ENCODE results near the gene BORCS5. TPM values are rescaled to one million over a fixed set of nuclear protein-coding genes. Genes with fewer than 3 reads are reported as not detected.

Gene BORCS5
- total and polyA plus RNA-seq, 5 donors from 2014 or later, result 25.0 to 39.2 (median 36.2) TPM

GRCh38 chr12:12327802-12328201 lies 29.1 kb upstream of the BORCS5 start:
- H3K27me3 ChIP-seq (ENCODE audit: control insufficient read depth, insufficient read depth, low read length), result no peaks in the 10 kb centered on the region
- H3K4me3 Mint-ChIP-seq, result no peak overlapping the region
- no peaks in the 10 kb centered on the region for H3K36me3 Mint-ChIP-seq
- peak in 2 of 3 donors; percentile 61 to 81 for DNase-seq
- H3K9me3 ChIP-seq (ENCODE audit: control insufficient read depth in 2 of 2, low read length in 2 of 2), result no peaks in the 10 kb centered on the region
- H3K9me3 Mint-ChIP-seq, result no peaks in the 10 kb centered on the region
- H3K27ac Mint-ChIP-seq, result peak overlapping the region in 2 of 3 donors; percentile 44 to 75
- H3K27ac ChIP-seq (ENCODE audit: insufficient read depth, low read length, poor library complexity, severe bottlenecking), result no peak overlapping the region
- H3K4me1 Mint-ChIP-seq, result peaks cover 4 to 9% (median 7%) of the 10 kb centered on the region in 4 donors
- peaks cover 10% of the 10 kb centered on the region for H3K4me1 ChIP-seq (ENCODE audit: control insufficient read depth, insufficient read depth, low read length, poor library complexity, severe bottlenecking)
- peaks cover 14% of the 10 kb centered on the region for H3K27me3 Mint-ChIP-seq
- H3K36me3 ChIP-seq (ENCODE audit: control insufficient read depth, insufficient read depth, low read length), result no peaks in the 10 kb centered on the region
- peak; percentile 74 to 76 for ATAC-seq (ENCODE audit: low read depth in 2 of 2)
- no peak overlapping the region for H3K4me3 ChIP-seq (ENCODE audit: low read depth, low read length)

GRCh38 chr12:12331244-12331771 lies 25.6 kb upstream of the BORCS5 start:
- Histone ChIP-seq H3K27ac (ENCODE audit: insufficient read depth, low read length, poor library complexity, severe bottlenecking) (no peak overlapping the region), H3K36me3 (ENCODE audit: control insufficient read depth, insufficient read depth, low read length) (no peaks in the 10 kb centered on the region), H3K9me3 (ENCODE audit: control insufficient read depth in 2 of 2, low read length in 2 of 2) (no peaks in the 10 kb centered on the region), H3K4me1 (ENCODE audit: control insufficient read depth, insufficient read depth, low read length, poor library complexity, severe bottlenecking) (peaks cover 10% of the 10 kb centered on the region), H3K27me3 (ENCODE audit: control insufficient read depth, insufficient read depth, low read length) (no peaks in the 10 kb centered on the region), H3K4me3 (ENCODE audit: low read depth, low read length) (no peak overlapping the region)
- Mint-ChIP-seq H3K36me3 (no peaks in the 10 kb centered on the region), H3K27me3 (peaks cover 22% of the 10 kb centered on the region), H3K27ac (peak overlapping the region in 1 of 3 donors; percentile 49), H3K4me3 (no peak overlapping the region), H3K9me3 (no peaks in the 10 kb centered on the region), H3K4me1 (peaks cover 12 to 23% (median 18%) of the 10 kb centered on the region in 4 donors)
- DNase-seq, result no peak
- no peak for ATAC-seq (ENCODE audit: low read depth in 2 of 2)

DNA sequence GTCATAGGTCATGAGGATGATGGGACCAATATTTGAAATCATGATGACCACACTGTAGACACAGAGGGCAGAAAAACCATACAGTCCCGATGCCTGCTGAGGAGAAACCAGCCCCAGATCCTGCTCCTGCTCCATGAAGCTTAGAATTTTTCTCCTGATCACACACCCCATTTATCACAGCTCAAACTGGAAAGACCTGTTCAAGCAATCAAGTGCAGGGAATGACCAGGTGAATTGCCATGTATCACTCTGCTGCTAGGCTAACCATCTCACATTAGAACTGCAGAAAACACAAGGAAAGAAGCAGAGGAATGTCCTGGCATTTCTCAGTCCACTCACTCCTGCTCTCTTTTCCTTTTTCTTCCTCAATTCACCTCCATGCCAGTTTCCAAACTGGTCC lies 25.0 kb upstream of the BORCS5 start:
- no peak for DNase-seq
- H3K27me3 ChIP-seq (ENCODE audit: control insufficient read depth, insufficient read depth, low read length), result no peaks in the 10 kb centered on the region
- peaks cover 10% of the 10 kb centered on the region for H3K4me1 ChIP-seq (ENCODE audit: control insufficient read depth, insufficient read depth, low read length, poor library complexity, severe bottlenecking)
- Mint-ChIP-seq H3K27me3 (peaks cover 22% of the 10 kb centered on the region), H3K27ac (no peak overlapping the region), H3K4me1 (peaks cover 12 to 23% (median 18%) of the 10 kb centered on the region in 4 donors), H3K4me3 (no peak overlapping the region), H3K9me3 (no peaks in the 10 kb centered on the region), H3K36me3 (no peaks in the 10 kb centered on the region)
- ATAC-seq (ENCODE audit: low read depth in 2 of 2), result no peak
- no peaks in the 10 kb centered on the region for H3K36me3 ChIP-seq (ENCODE audit: control insufficient read depth, insufficient read depth, low read length)
- no peaks in the 10 kb centered on the region for H3K9me3 ChIP-seq (ENCODE audit: control insufficient read depth in 2 of 2, low read length in 2 of 2)
- H3K27ac ChIP-seq (ENCODE audit: insufficient read depth, low read length, poor library complexity, severe bottlenecking), result no peak overlapping the region
- H3K4me3 ChIP-seq (ENCODE audit: low read depth, low read length), result no peak overlapping the region

GRCh38 chr12:12333407-12334366 lies 23.2 kb upstream of the BORCS5 start:
- H3K4me3 Mint-ChIP-seq, result no peak overlapping the region

GRCh38 chr12:12334367-12335040 lies 22.4 kb upstream of the BORCS5 start:
- Mint-ChIP-seq H3K4me3 (peak overlapping the region in 1 of 4 donors; percentile 38), H3K27ac (peak overlapping the region in 2 of 3 donors; percentile 31 to 52), H3K9me3 (peaks cover 0 to 1% (median 0%) of the 10 kb centered on the region in 7 donors), H3K27me3 (peaks cover 22% of the 10 kb centered on the region), H3K4me1 (peaks cover 9 to 19% (median 12%) of the 10 kb centered on the region in 4 donors), H3K36me3 (no peaks in the 10 kb centered on the region)
- Histone ChIP-seq H3K4me3 (ENCODE audit: low read depth, low read length) (no peak overlapping the region), H3K36me3 (ENCODE audit: control insufficient read depth, insufficient read depth, low read length) (no peaks in the 10 kb centered on the region), H3K9me3 (ENCODE audit: control insufficient read depth in 2 of 2, low read length in 2 of 2) (no peaks in the 10 kb centered on the region), H3K27me3 (ENCODE audit: control insufficient read depth, insufficient read depth, low read length) (no peaks in the 10 kb centered on the region), H3K4me1 (ENCODE audit: control insufficient read depth, insufficient read depth, low read length, poor library complexity, severe bottlenecking) (no peaks in the 10 kb centered on the region), H3K27ac (ENCODE audit: insufficient read depth, low read length, poor library complexity, severe bottlenecking) (no peak overlapping the region)
- peak; percentile 37 to 77 (median 71) for DNase-seq
- peak; percentile 72 to 74 for ATAC-seq (ENCODE audit: low read depth in 2 of 2)

More at GRCh38 chr12:12333407-12334366, 23.2 kb upstream of the BORCS5 start:
- no peaks in the 10 kb centered on the region for H3K36me3 ChIP-seq (ENCODE audit: control insufficient read depth, insufficient read depth, low read length)
- no peaks in the 10 kb centered on the region for H3K9me3 Mint-ChIP-seq
- H3K4me1 Mint-ChIP-seq, result peaks cover 9 to 19% (median 11%) of the 10 kb centered on the region in 4 donors
- no peak overlapping the region for H3K4me3 ChIP-seq (ENCODE audit: low read depth, low read length)
- H3K27ac ChIP-seq (ENCODE audit: insufficient read depth, low read length, poor library complexity, severe bottlenecking), result no peak overlapping the region
- no peaks in the 10 kb centered on the region for H3K4me1 ChIP-seq (ENCODE audit: control insufficient read depth, insufficient read depth, low read length, poor library complexity, severe bottlenecking)
- no peaks in the 10 kb centered on the region for H3K27me3 ChIP-seq (ENCODE audit: control insufficient read depth, insufficient read depth, low read length)
- H3K9me3 ChIP-seq (ENCODE audit: control insufficient read depth in 2 of 2, low read length in 2 of 2), result no peaks in the 10 kb centered on the region
- H3K27ac Mint-ChIP-seq, result peak overlapping the region in 2 of 3 donors; percentile 31 to 52
- DNase-seq (no peak), ATAC-seq (ENCODE audit: low read depth in 2 of 2) (no peak)
- no peaks in the 10 kb centered on the region for H3K36me3 Mint-ChIP-seq
- H3K27me3 Mint-ChIP-seq, result peaks cover 22% of the 10 kb centered on the region

DNA sequence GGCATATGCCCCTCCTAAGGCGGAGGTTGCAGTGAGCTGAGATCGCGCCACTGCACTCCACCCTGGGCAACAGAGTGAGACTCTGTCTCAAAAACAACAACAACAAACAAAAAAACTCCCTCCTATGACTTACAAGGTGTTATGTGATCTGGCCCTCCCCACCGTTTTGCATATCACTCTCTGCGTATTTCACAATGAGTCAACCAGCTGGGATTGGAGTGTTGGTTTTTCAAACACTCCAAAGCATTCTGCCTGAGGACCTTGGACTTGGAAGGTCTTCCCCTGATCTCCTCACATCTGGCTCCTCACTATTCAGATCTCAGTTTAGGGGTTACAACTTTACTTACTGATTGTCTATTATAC lies 20.8 kb upstream of the BORCS5 start:
- Histone ChIP-seq H3K4me1 (ENCODE audit: control insufficient read depth, insufficient read depth, low read length, poor library complexity, severe bottlenecking) (no peaks in the 10 kb centered on the region), H3K27me3 (ENCODE audit: control insufficient read depth, insufficient read depth, low read length) (no peaks in the 10 kb centered on the region), H3K4me3 (ENCODE audit: low read depth, low read length) (no peak overlapping the region), H3K9me3 (ENCODE audit: control insufficient read depth in 2 of 2, low read length in 2 of 2) (no peaks in the 10 kb centered on the region), H3K36me3 (ENCODE audit: control insufficient read depth, insufficient read depth, low read length) (no peaks in the 10 kb centered on the region), H3K27ac (ENCODE audit: insufficient read depth, low read length, poor library complexity, severe bottlenecking) (no peak overlapping the region)
- Mint-ChIP-seq H3K27ac (no peak overlapping the region), H3K27me3 (peaks cover 25% of the 10 kb centered on the region), H3K4me1 (peaks cover 9 to 19% (median 12%) of the 10 kb centered on the region in 4 donors), H3K4me3 (no peak overlapping the region), H3K9me3 (peaks cover 0 to 2% (median 0%) of the 10 kb centered on the region in 7 donors), H3K36me3 (no peaks in the 10 kb centered on the region)
- DNase-seq (no peak), ATAC-seq (ENCODE audit: low read depth in 2 of 2) (no peak)

GRCh38 chr12:12336511-12336910 lies 20.4 kb upstream of the BORCS5 start:
- H3K4me3 Mint-ChIP-seq, result no peak overlapping the region
- no peak overlapping the region for H3K4me3 ChIP-seq (ENCODE audit: low read depth, low read length)
- no peak for DNase-seq
- peaks cover 9 to 19% (median 12%) of the 10 kb centered on the region in 4 donors for H3K4me1 Mint-ChIP-seq
- H3K27me3 Mint-ChIP-seq, result peaks cover 20% of the 10 kb centered on the region
- no peaks in the 10 kb centered on the region for H3K4me1 ChIP-seq (ENCODE audit: control insufficient read depth, insufficient read depth, low read length, poor library complexity, severe bottlenecking)
- no peak overlapping the region for H3K27ac ChIP-seq (ENCODE audit: insufficient read depth, low read length, poor library complexity, severe bottlenecking)
- no peak for ATAC-seq (ENCODE audit: low read depth in 2 of 2)
- no peaks in the 10 kb centered on the region for H3K36me3 Mint-ChIP-seq
- H3K27ac Mint-ChIP-seq, result no peak overlapping the region
- no peaks in the 10 kb centered on the region for H3K36me3 ChIP-seq (ENCODE audit: control insufficient read depth, insufficient read depth, low read length)
- H3K9me3 Mint-ChIP-seq, result peaks cover 0 to 2% (median 0%) of the 10 kb centered on the region in 7 donors
- H3K9me3 ChIP-seq (ENCODE audit: control insufficient read depth in 2 of 2, low read length in 2 of 2), result no peaks in the 10 kb centered on the region
- no peaks in the 10 kb centered on the region for H3K27me3 ChIP-seq (ENCODE audit: control insufficient read depth, insufficient read depth, low read length)
